ENCODE data around the gene LIMS4.
"Not testable (repeated sequence)": the region's sequence is repeated elsewhere in the genome, so short reads cannot be mapped to it uniquely, and the experiment has no call there.

GRCh38 chr2:110465312-110465711, 7.3 kb downstream of the LIMS4 start:
- TF ChIP-seq EP300, CTCF (IDR thresholded peaks at IDR 0.05): not testable (repeated sequence)

Measured in suprapubic skin (tissue), 3 donors.